D721Med (cell line): ENCODE measurements around the gene CAPN13.

Experiments used
- DNase-seq: peaks from one replicate; pipeline ENCODE4 v3.0.0; 2011; ENCODE audit warnings: low spot score; ENCODE audit not compliant: insufficient read length
- FAIRE-seq: peaks from 2 replicates; lab custom pipeline; 2011; peaks lifted over from hg19 to GRCh38; lab: Jason Lieb, UNC
- TF ChIP-seq, protein P1 (sequence below): IDR thresholded peaks from 2 replicates; pipeline ENCODE4 v1.5.1; 2012; ENCODE audit warnings: mild to moderate bottlenecking, control low read depth; ENCODE audit not compliant: insufficient read depth; ENCODE audit errors: missing control alignments

The CAPN13 gene

DNA sequence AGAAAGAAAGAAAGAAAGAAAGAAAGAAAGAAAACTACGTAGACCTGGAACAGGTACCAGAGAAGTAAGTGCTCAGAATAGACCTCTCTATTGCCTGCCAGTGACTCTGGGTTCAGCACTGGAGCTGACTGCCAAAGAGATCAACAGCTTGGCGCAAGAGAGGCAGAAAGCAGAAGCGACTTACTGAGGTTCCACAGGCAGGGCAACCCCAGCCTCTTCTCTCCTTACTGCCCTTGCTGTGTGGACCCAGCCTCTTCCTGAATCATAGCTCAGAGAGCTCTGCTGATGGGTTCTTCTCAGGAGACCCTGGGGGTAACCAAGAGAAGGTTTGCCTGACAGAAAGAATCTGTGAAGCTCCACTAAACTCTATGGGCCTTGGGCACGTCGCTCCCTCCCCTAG lies 7.1 kb downstream of the CAPN13 start:
- TF ChIP-seq, protein P1, sequence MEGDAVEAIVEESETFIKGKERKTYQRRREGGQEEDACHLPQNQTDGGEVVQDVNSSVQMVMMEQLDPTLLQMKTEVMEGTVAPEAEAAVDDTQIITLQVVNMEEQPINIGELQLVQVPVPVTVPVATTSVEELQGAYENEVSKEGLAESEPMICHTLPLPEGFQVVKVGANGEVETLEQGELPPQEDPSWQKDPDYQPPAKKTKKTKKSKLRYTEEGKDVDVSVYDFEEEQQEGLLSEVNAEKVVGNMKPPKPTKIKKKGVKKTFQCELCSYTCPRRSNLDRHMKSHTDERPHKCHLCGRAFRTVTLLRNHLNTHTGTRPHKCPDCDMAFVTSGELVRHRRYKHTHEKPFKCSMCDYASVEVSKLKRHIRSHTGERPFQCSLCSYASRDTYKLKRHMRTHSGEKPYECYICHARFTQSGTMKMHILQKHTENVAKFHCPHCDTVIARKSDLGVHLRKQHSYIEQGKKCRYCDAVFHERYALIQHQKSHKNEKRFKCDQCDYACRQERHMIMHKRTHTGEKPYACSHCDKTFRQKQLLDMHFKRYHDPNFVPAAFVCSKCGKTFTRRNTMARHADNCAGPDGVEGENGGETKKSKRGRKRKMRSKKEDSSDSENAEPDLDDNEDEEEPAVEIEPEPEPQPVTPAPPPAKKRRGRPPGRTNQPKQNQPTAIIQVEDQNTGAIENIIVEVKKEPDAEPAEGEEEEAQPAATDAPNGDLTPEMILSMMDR: no peak
- DNase-seq (no peak), FAIRE-seq (no peak)

DNA sequence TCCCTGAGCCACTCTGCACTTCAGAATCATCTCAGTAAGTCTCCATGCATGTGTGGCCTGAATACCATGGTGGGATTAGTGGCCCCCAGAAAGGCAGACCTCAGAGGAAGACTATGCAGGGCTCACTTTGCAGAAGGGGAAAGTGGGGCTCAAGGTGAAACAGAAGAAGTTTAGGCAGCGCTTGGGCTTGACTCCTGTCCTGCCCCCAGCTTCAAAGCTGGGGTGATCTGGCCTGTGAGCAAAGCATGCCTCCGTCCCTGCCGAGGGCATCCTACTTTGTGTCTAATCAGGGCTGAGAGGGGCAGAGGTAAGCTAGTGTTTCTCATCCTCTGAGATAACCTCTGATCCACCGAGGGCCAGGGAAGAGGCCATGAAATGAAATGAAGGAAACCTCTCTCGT lies 7.9 kb downstream of the CAPN13 start:
- DNase-seq: no peak
- no peak for FAIRE-seq
- TF ChIP-seq, protein P1: no peak

DNA sequence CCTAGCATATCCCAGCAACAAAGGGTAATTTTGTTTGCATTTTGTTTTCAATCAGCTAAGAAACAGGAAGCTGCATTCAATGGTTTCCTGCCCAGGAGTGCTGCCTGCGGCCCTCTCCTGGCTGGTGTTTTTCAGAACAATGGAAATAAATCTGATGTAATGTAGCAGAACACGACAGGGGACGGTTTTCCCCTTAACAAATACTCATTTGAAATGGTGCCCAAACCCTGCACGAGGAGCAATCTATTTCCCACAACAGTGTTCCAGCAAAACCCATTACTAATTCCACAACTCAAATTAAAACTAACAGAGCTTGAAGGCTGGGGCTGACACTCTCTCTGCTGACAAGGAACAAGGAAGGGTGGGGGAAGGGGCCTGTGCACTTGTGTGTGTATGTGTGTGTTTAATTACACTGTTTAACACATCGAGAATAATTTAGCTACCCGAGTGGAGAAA lies 8.7 kb downstream of the CAPN13 start:
- FAIRE-seq: no peak
- DNase-seq: no peak
- TF ChIP-seq, protein P1: no peak

DNA sequence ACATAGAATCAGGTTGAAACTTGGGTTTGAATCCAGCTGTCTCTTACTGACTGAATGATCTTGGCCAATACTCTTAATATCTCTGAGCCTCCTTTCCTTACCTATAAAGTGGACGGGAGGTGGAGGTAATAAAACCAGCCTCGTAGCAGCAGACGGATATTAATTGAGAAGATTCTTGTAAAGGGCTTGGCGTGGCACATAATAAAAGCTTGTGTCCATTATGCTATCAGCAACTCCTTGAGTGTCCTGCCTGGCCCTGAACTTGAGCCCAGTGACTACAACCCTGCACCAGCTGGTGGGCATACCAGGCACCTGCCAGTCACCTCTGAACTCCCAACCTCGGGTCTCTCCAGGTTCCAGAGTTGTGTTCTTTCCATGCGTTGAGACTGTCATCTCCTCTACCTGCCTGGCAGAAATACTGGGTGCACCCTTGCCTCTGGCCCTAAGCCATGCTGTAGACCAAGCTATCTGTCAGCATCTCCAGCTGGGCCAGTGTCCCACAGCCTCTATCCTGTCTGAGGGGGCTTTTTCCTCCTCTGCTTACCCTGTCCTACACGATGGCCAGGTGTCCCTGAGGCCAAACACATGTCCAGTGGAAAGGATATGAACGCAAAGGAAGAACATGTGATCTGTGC lies 9.7 kb downstream of the CAPN13 start:
- FAIRE-seq: no peak
- TF ChIP-seq, protein P1: no peak
- no peak for DNase-seq

DNA sequence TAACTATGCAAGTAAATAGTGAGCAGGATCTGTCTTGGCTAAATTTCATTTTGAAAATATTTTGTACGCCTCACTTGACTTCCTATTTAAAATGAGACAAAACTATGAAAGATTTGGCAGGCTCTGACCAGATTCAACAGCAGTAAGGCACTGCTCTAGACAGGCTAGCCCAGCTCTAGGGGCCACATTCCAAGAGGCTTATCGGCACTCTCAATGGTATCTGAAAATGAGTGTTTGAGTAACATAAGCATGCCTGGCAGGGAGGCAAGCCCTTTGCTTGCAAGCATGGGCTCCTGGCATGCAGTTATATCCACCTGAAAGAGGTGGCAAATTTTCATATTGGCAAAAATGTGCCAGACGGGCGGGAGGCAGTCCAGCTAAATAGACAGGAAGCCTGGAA lies 10.5 kb downstream of the CAPN13 start:
- TF ChIP-seq, protein P1: no peak
- FAIRE-seq: no peak
- no peak for DNase-seq

DNA sequence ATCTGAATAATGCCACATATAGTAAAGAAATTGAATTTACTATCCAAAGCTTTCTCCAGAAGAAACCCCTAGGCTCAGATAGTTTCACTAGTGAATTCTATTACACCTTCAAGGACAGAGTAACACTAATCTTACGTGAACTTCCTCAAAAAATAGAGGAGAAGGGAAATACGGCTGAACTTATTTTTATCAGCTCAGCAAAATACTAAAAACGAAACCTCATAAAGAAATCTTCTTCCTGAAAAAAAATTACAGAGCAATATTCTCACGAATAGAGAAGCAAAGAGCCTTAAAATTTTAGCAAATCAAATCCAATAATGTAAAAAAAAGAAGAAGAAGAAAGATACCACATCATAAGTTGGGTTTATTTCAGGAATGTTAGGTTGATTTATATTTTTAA lies 14.7 kb downstream of the CAPN13 start:
- DNase-seq (no peak), FAIRE-seq (no peak)
- TF ChIP-seq, protein P1: no peak

DNA sequence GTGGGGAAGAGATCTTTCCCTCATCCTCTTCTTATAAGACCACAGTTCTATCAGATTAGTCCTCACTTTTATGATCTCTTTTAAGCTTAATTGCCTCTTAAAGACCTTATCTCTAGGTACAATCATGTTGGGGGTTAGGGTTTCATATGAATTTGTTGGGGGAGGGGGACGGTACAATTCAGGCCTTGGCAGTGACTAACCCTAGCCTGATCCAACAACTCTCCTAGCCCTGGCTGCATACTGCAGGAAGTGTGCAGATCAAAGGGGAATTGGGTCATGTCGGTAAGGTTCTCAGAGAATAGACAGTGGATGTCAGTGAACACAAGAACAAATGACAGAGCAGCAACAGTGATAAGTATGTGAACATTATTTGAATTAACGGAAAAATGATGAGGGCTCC lies 16.4 kb downstream of the CAPN13 start:
- TF ChIP-seq, protein P1: no peak
- no peak for DNase-seq
- FAIRE-seq: no peak
